GM12891 (cell line): Measurements from ENCODE around the gene MAPK8.

ENCODE experiments used
- POLR2A ChIP-seq: IDR thresholded peaks from 2 replicates; pipeline ENCODE4 v1.6.1; 2011; ENCODE audit warnings: low read depth, low read length, control low read depth
- POLR2AphosphoS5 ChIP-seq: IDR thresholded peaks from 2 replicates; pipeline ENCODE4 v1.6.1; 2011; ENCODE audit warnings: low read depth, low read length, control low read depth
- POU2F2 ChIP-seq: IDR thresholded peaks from 2 replicates; pipeline ENCODE4 v1.6.1; 2011; ENCODE audit warnings: low read depth, mild to moderate bottlenecking, control low read depth, low read length, moderate library complexity
- SPI1 ChIP-seq: IDR thresholded peaks from 2 replicates; pipeline ENCODE4 v1.6.1; 2011; ENCODE audit warnings: low read depth, low read length, control low read depth
- TAF1 ChIP-seq: IDR thresholded peaks from 2 replicates; pipeline ENCODE4 v1.6.1; 2011; ENCODE audit warnings: low read depth, low read length, control low read depth

- no peak for TF ChIP-seq TAF1
- no peak for TF ChIP-seq POLR2AphosphoS5
- no peak for TF ChIP-seq POLR2A
- TF ChIP-seq SPI1: no peak
- no peak for TF ChIP-seq POU2F2
Observed at GRCh38 chr10:48343921-48344598, 37.6 kb downstream of the MAPK8 start.
